Loucy (cell line): ENCODE data around the gene DENND5A.

ENCODE experiments used
- EZH2phosphoT487 ChIP-seq: fragments of 200-600 bp; IDR thresholded peaks from 2 replicates; pipeline ENCODE4 v1.6.1; 2018; ENCODE audit warnings: antibody characterized with exemption, mild to moderate bottlenecking, moderate library complexity, borderline replicate concordance
- TF ChIP-seq, protein P1 (sequence below): fragments of 200-600 bp; sonication (generic); conservative IDR thresholded peaks from 2 replicates; pipeline ENCODE4 v1.5.1; 2014; ENCODE audit warnings: mild to moderate bottlenecking, antibody characterized with exemption, low read length

DNA sequence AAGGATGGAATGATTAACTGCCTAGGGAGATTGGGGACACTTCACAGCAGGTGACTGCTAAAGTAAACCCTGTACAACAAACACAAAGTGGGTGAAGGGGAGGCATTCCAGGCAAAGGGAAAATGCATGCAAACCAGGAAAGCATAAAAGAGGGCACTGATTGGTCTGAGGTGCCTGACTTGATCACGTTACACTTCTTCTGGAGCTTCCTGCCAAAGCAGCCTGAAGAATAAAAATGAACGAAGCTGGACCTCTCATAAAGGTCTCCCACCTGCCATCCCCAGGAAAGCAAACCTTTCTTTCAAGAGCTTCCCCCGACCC is 127.1 kb downstream of the DENND5A start:
- TF ChIP-seq, protein P1, sequence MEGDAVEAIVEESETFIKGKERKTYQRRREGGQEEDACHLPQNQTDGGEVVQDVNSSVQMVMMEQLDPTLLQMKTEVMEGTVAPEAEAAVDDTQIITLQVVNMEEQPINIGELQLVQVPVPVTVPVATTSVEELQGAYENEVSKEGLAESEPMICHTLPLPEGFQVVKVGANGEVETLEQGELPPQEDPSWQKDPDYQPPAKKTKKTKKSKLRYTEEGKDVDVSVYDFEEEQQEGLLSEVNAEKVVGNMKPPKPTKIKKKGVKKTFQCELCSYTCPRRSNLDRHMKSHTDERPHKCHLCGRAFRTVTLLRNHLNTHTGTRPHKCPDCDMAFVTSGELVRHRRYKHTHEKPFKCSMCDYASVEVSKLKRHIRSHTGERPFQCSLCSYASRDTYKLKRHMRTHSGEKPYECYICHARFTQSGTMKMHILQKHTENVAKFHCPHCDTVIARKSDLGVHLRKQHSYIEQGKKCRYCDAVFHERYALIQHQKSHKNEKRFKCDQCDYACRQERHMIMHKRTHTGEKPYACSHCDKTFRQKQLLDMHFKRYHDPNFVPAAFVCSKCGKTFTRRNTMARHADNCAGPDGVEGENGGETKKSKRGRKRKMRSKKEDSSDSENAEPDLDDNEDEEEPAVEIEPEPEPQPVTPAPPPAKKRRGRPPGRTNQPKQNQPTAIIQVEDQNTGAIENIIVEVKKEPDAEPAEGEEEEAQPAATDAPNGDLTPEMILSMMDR = no peak
- TF ChIP-seq EZH2phosphoT487 = no peak
